22Rv1 (cell line): ENCODE measurements around the gene UBE2O.

Experiments used
- ZFX ChIP-seq: fragments of 450-650 bp; IDR thresholded peaks from 2 replicates; pipeline ENCODE4 v1.6.1; 2017; ENCODE audit warnings: antibody characterized with exemption, borderline replicate concordance
- TF ChIP-seq, protein P1 (sequence below): fragments of 450-650 bp; IDR thresholded peaks from 2 replicates; pipeline ENCODE4 v1.5.1; 2017; ENCODE audit warnings: mild to moderate bottlenecking

DNA sequence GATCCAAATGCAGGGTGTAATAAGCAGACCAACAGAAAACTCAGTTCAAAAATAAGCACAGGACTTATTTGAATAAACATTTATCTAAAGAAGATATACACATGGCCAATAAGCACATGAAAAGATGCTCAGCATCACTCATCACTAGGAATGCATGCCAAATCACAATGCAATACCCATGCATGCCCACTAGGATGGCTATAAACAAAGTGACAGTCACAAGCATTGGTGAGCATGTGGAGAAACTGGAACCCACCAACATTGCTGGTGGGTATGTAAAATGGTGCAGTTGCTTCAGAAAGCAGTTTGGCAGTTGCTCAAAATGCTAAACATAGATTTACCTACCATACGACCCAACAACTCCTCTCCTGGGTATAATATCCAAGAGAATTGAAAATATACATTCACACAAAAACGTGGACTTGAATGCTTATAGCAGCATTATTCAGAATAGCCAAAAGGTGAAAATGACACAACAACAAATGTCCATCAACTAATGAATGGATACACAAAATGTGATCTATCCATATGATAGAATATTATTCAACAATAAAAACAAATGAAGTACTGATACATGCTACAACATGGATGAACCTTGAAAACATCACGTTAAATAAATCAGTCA is 20.1 kb downstream of the UBE2O start:
- TF ChIP-seq, protein P1, sequence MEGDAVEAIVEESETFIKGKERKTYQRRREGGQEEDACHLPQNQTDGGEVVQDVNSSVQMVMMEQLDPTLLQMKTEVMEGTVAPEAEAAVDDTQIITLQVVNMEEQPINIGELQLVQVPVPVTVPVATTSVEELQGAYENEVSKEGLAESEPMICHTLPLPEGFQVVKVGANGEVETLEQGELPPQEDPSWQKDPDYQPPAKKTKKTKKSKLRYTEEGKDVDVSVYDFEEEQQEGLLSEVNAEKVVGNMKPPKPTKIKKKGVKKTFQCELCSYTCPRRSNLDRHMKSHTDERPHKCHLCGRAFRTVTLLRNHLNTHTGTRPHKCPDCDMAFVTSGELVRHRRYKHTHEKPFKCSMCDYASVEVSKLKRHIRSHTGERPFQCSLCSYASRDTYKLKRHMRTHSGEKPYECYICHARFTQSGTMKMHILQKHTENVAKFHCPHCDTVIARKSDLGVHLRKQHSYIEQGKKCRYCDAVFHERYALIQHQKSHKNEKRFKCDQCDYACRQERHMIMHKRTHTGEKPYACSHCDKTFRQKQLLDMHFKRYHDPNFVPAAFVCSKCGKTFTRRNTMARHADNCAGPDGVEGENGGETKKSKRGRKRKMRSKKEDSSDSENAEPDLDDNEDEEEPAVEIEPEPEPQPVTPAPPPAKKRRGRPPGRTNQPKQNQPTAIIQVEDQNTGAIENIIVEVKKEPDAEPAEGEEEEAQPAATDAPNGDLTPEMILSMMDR: peak; percentile 61
- TF ChIP-seq ZFX: no peak
